HCT116 (cell line): ENCODE results near the gene OR2AP1. TPM values are rescaled to one million over a fixed set of nuclear protein-coding genes. Genes with fewer than 3 reads are reported as not detected.
"Not testable (repeated sequence)": the region's sequence is repeated elsewhere in the genome, so short reads cannot be mapped to it uniquely, and the experiment has no call there.

Experiments
- ATAC-seq: fragments of 200-7000 bp; cut with Tn5 transposase; 2 replicates; pipeline ENCODE4 v1.9.1; 2020; ENCODE audit warnings: mild to moderate bottlenecking, moderate library complexity
- BruUV-seq: library from RNA; stranded (reverse); fragments of 400-500 nt; replicated peaks from 2 replicates; lab custom pipeline; 2021; lab: Mats Ljungman, UMichigan
- CTCF ChIA-PET: fragments of 300-600 bp; sonication (Branson Sonifier 250); formaldehyde crosslinking; loops from one replicate; lab custom pipeline; 2021; ENCODE audit warnings: antibody characterized with exemption; lab: Charles Lee
- POLR2A ChIA-PET: fragments of 300-600, 350-600 bp; sonication (Branson Sonifier 250); formaldehyde crosslinking; loops from one replicate; lab custom pipeline; 2021; ENCODE audit warnings: antibody characterized with exemption; lab: Charles Lee
- RAD21 ChIA-PET, 2 experiments: fragments of 300-600 bp; sonication (Branson Sonifier 250); formaldehyde crosslinking; loops; one replicate each; lab custom pipeline; 2023; ENCODE audit warnings: low total read pairs in 2 of 2; ENCODE audit not compliant: uncharacterized antibody in 2 of 2, unreplicated experiment in 2 of 2, low non-redundant PET in 1 of 2; lab: Charles Lee
- DNase-seq: peaks from one replicate; pipeline ENCODE4 v3.0.0-alpha.2; 2010; ENCODE audit warnings: low read depth, low spot score
- H2AFZ ChIP-seq: fragments of 200-600 bp; shearing (Covaris generic), sonication (generic); 2 replicates; pipeline ENCODE4 v1.6.1; 2017; ENCODE audit warnings: low read depth, mixed run types, mixed read lengths, antibody characterized with exemption, low read length; ENCODE audit not compliant: poor library complexity, severe bottlenecking
- H3K27ac ChIP-seq: 2 replicates; pipeline ENCODE4 v1.5.1; 2012; ENCODE audit warnings: low read depth, low read length
- H3K27me3 ChIP-seq: fragments of 200-600 bp; sonication (generic); 2 replicates; pipeline ENCODE4 v1.6.1; 2016; ENCODE audit warnings: mixed run types, low read length, mixed read lengths; ENCODE audit not compliant: insufficient read depth
- H3K36me3 ChIP-seq, 2 experiments: fragments of 200-500 bp in 1 of 2; fragments of 200-600 bp in 1 of 2; sonication (Bioruptor generic) in 1 of 2; sonication (generic) in 1 of 2; 2 replicates each; pipeline versions ENCODE4 v1.5.1 to v1.6.1; 2014 to 2016; ENCODE audit warnings: low read length in 2 of 2, inconsistent platforms in 1 of 2, mixed read lengths in 1 of 2, mixed run types in 1 of 2; ENCODE audit not compliant: insufficient read depth in 2 of 2, control insufficient read depth in 1 of 2
- H3K4me1 ChIP-seq, 2 experiments: fragments of 200-600 bp in 1 of 2; sonication (generic) in 1 of 2; 2 replicates each; pipeline versions ENCODE4 v1.5.1 to v1.6.1; 2012 to 2017; ENCODE audit warnings: low read length in 2 of 2, inconsistent platforms in 1 of 2, mild to moderate bottlenecking in 1 of 2, mixed read lengths in 1 of 2, mixed run types in 1 of 2, moderate library complexity in 1 of 2; ENCODE audit not compliant: insufficient read depth in 2 of 2, control insufficient read depth in 1 of 2
- H3K4me2 ChIP-seq: fragments of 200-600 bp; sonication (generic); 2 replicates; pipeline ENCODE4 v1.6.1; 2017; ENCODE audit warnings: mixed run types, low read length, mixed read lengths
- H3K4me3 ChIP-seq, 2 experiments: fragments of 200-600 bp in 1 of 2; sonication (generic) in 1 of 2; replicated peaks in 1 of 2; 2 replicates each; pipeline ENCODE4 v1.5.1; 2011 to 2016; ENCODE audit warnings: low read length in 2 of 2, control low read depth in 1 of 2, low read depth in 1 of 2, mild to moderate bottlenecking in 1 of 2, mixed read lengths in 1 of 2, mixed run types in 1 of 2
- H3K79me2 ChIP-seq: fragments of 200-600 bp; sonication (generic); 2 replicates; pipeline ENCODE4 v1.6.1; 2017; ENCODE audit warnings: mild to moderate bottlenecking, mixed run types, low read length, moderate library complexity, mixed read lengths; ENCODE audit not compliant: insufficient read depth
- H3K9ac ChIP-seq: fragments of 200-600 bp; sonication (generic); 2 replicates; pipeline ENCODE4 v1.6.1; 2016; ENCODE audit warnings: low read length, mixed read lengths
- H3K9me2 ChIP-seq: fragments of 200-600 bp; sonication (generic), shearing (Covaris generic); 2 replicates; pipeline ENCODE4 v1.6.1; 2017; ENCODE audit warnings: mixed run types, mild to moderate bottlenecking, moderate library complexity; ENCODE audit not compliant: insufficient read depth
- H3K9me3 ChIP-seq, 2 experiments: fragments of 200-500 bp in 1 of 2; fragments of 200-600 bp in 1 of 2; sonication (Bioruptor generic) in 1 of 2; sonication (generic) in 1 of 2; 2 replicates each; pipeline ENCODE4 v1.6.1; 2014 to 2017; ENCODE audit warnings: low read length in 2 of 2, mixed read lengths in 2 of 2, inconsistent platforms in 1 of 2, low read depth in 1 of 2, mild to moderate bottlenecking in 1 of 2, mixed run types in 1 of 2, moderate library complexity in 1 of 2; ENCODE audit not compliant: control insufficient read depth in 1 of 2, insufficient read depth in 1 of 2
- H4K20me1 ChIP-seq: fragments of 200-600 bp; sonication (generic), shearing (Covaris generic); 2 replicates; pipeline ENCODE4 v1.6.1; 2017; ENCODE audit warnings: mixed run types, mild to moderate bottlenecking, moderate library complexity; ENCODE audit not compliant: insufficient read depth
- CBX3 ChIP-seq: IDR thresholded peaks from 2 replicates; pipeline ENCODE4 v1.6.1; 2012; ENCODE audit warnings: low read depth
- EGR1 ChIP-seq: IDR thresholded peaks from 2 replicates; pipeline ENCODE4 v1.6.1; 2012; ENCODE audit warnings: low read depth
- ELF1 ChIP-seq: IDR thresholded peaks from 2 replicates; pipeline ENCODE4 v1.6.1; 2012; ENCODE audit warnings: low read depth, borderline replicate concordance
- EZH2 ChIP-seq: fragments of 200-600 bp; sonication (generic); IDR thresholded peaks from 2 replicates; pipeline ENCODE4 v1.6.1; 2017; ENCODE audit warnings: antibody characterized with exemption, mixed run types
- EZH2phosphoT487 ChIP-seq: fragments of 200-600 bp; IDR thresholded peaks from 2 replicates; pipeline ENCODE4 v1.6.1; 2018; ENCODE audit warnings: antibody characterized with exemption, borderline replicate concordance
- FOSL1 ChIP-seq: IDR thresholded peaks from 2 replicates; pipeline ENCODE4 v1.6.1; 2012; ENCODE audit warnings: low read depth
- JUND ChIP-seq: IDR thresholded peaks from 2 replicates; pipeline ENCODE4 v1.6.1; 2012
- POLR2A ChIP-seq: IDR thresholded peaks from 2 replicates; pipeline ENCODE4 v1.7.0; 2011; ENCODE audit warnings: borderline replicate concordance; ENCODE audit not compliant: insufficient read depth, insufficient read length; ENCODE audit errors: extremely low read depth
- POLR2AphosphoS5 ChIP-seq: IDR thresholded peaks from 2 replicates; pipeline ENCODE4 v1.6.1; 2011; ENCODE audit warnings: mild to moderate bottlenecking, low read depth, low read length, moderate library complexity
- RAD21 ChIP-seq: IDR thresholded peaks from 2 replicates; pipeline ENCODE4 v1.6.1; 2012; ENCODE audit warnings: low read depth, mild to moderate bottlenecking
- SP1 ChIP-seq: IDR thresholded peaks from 2 replicates; pipeline ENCODE4 v1.6.1; 2012; ENCODE audit warnings: low read depth
- SRF ChIP-seq: IDR thresholded peaks from 2 replicates; pipeline ENCODE4 v1.6.1; 2012; ENCODE audit warnings: low read depth
- TCF7L2 ChIP-seq: IDR thresholded peaks from 2 replicates; pipeline ENCODE4 v1.7.0; 2011; ENCODE audit warnings: borderline replicate concordance, inconsistent platforms; ENCODE audit not compliant: insufficient read depth, insufficient read length; ENCODE audit errors: extremely low read depth
- YY1 ChIP-seq: IDR thresholded peaks from 2 replicates; pipeline ENCODE4 v1.6.1; 2011; ENCODE audit warnings: low read length, low read depth, moderate library complexity, mild to moderate bottlenecking; ENCODE audit not compliant: insufficient replicate concordance; ENCODE audit errors: extremely low read depth
- ZNF274 ChIP-seq: fragments of 200-500 bp; sonication (Bioruptor generic); IDR thresholded peaks from 2 replicates; pipeline ENCODE4 v1.6.1; 2014; ENCODE audit warnings: mild to moderate bottlenecking, low read depth, low read length, inconsistent platforms
- intact Hi-C: fragments of 100-400 bp; cut with micrococcal nuclease; formaldehyde crosslinking; loops from 2 replicates; pipeline ENCODE4 v1.10.0; 2022
- total RNA-seq: library from RNA; stranded (reverse); gene quantifications from one replicate; pipeline ENCODE4 v1.2.1, GENCODE V29; 2021; ENCODE audit not compliant: unreplicated experiment
- TF ChIP-seq, protein P1 (sequence below): IDR thresholded peaks from 2 replicates; pipeline ENCODE4 v1.6.1; 2012
- TF ChIP-seq, protein P2 (sequence below): IDR thresholded peaks from 2 replicates; pipeline ENCODE4 v1.6.1; 2012; ENCODE audit warnings: low read depth
- TF ChIP-seq, protein P3 (sequence below): IDR thresholded peaks from 2 replicates; pipeline ENCODE4 v1.6.1; 2011; ENCODE audit warnings: mild to moderate bottlenecking, low read length, moderate library complexity; ENCODE audit not compliant: insufficient replicate concordance; ENCODE audit errors: extremely low read depth
- TF ChIP-seq, protein P4 (sequence below): IDR thresholded peaks from 2 replicates; pipeline ENCODE4 v1.6.1; 2012

The OR2AP1 gene
- total RNA-seq, 1 experiment from 2014 or later, result not detected

DNA sequence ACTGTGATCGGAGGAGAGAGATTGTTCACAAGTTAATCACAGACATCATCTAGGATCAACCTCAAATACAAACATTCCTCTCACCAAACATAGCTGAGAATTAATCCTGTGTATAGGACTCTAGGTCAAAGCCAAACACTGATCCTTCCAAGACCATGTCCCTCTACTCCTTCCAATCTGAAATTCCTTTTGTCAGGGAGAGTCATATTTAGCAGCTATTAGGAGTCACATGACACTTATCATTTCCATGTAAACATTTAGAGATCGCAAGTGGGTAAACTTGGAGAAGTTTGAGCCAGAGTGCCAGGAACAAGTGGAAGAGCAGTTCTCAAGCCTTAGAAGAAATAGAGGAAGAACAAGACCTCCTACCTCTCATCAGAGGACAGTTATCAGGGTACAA, 13.5 kb downstream of the OR2AP1 start:
- Histone ChIP-seq H3K79me2 (no peaks in the 10 kb centered on the region), H3K36me3 (no peaks in the 10 kb centered on the region), H3K4me2 (no peak overlapping the region), H2AFZ (no peak overlapping the region), H3K9ac (no peak overlapping the region), H3K27me3 (peaks cover 6% of the 10 kb centered on the region), H3K9me3 (no peaks in the 10 kb centered on the region), H3K4me3 (no peak overlapping the region), H3K4me1 (no peaks in the 10 kb centered on the region), H3K27ac (no peak overlapping the region), H4K20me1 (no peaks in the 10 kb centered on the region), H3K9me2 (no peaks in the 10 kb centered on the region)
- TF ChIP-seq, protein P1, sequence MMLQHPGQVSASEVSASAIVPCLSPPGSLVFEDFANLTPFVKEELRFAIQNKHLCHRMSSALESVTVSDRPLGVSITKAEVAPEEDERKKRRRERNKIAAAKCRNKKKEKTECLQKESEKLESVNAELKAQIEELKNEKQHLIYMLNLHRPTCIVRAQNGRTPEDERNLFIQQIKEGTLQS, result no peak
- TF ChIP-seq ELF1 (no peak), RAD21 (no peak), CBX3 (no peak), EGR1 (no peak), SRF (no peak), FOSL1 (no peak), POLR2A (no peak), ZNF274 (no peak), JUND (no peak), YY1 (no peak), TCF7L2 (no peak), SP1 (no peak), EZH2 (no peak), POLR2AphosphoS5 (no peak), EZH2phosphoT487 (no peak)
- TF ChIP-seq, protein P2, sequence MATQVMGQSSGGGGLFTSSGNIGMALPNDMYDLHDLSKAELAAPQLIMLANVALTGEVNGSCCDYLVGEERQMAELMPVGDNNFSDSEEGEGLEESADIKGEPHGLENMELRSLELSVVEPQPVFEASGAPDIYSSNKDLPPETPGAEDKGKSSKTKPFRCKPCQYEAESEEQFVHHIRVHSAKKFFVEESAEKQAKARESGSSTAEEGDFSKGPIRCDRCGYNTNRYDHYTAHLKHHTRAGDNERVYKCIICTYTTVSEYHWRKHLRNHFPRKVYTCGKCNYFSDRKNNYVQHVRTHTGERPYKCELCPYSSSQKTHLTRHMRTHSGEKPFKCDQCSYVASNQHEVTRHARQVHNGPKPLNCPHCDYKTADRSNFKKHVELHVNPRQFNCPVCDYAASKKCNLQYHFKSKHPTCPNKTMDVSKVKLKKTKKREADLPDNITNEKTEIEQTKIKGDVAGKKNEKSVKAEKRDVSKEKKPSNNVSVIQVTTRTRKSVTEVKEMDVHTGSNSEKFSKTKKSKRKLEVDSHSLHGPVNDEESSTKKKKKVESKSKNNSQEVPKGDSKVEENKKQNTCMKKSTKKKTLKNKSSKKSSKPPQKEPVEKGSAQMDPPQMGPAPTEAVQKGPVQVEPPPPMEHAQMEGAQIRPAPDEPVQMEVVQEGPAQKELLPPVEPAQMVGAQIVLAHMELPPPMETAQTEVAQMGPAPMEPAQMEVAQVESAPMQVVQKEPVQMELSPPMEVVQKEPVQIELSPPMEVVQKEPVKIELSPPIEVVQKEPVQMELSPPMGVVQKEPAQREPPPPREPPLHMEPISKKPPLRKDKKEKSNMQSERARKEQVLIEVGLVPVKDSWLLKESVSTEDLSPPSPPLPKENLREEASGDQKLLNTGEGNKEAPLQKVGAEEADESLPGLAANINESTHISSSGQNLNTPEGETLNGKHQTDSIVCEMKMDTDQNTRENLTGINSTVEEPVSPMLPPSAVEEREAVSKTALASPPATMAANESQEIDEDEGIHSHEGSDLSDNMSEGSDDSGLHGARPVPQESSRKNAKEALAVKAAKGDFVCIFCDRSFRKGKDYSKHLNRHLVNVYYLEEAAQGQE, result no peak
- TF ChIP-seq, protein P3, sequence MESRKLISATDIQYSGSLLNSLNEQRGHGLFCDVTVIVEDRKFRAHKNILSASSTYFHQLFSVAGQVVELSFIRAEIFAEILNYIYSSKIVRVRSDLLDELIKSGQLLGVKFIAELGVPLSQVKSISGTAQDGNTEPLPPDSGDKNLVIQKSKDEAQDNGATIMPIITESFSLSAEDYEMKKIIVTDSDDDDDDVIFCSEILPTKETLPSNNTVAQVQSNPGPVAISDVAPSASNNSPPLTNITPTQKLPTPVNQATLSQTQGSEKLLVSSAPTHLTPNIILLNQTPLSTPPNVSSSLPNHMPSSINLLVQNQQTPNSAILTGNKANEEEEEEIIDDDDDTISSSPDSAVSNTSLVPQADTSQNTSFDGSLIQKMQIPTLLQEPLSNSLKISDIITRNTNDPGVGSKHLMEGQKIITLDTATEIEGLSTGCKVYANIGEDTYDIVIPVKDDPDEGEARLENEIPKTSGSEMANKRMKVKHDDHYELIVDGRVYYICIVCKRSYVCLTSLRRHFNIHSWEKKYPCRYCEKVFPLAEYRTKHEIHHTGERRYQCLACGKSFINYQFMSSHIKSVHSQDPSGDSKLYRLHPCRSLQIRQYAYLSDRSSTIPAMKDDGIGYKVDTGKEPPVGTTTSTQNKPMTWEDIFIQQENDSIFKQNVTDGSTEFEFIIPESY, result no peak
- TF ChIP-seq, protein P4, sequence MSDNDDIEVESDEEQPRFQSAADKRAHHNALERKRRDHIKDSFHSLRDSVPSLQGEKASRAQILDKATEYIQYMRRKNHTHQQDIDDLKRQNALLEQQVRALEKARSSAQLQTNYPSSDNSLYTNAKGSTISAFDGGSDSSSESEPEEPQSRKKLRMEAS, result no peak
- ChIA-PET CTCF (no interaction called here), RAD21 (no interaction called here), POLR2A (no interaction called here)
- BruUV-seq, result no TSS peak
- intact Hi-C loops, result no loop called here
- ATAC-seq, result no peak
- no peak for DNase-seq

DNA sequence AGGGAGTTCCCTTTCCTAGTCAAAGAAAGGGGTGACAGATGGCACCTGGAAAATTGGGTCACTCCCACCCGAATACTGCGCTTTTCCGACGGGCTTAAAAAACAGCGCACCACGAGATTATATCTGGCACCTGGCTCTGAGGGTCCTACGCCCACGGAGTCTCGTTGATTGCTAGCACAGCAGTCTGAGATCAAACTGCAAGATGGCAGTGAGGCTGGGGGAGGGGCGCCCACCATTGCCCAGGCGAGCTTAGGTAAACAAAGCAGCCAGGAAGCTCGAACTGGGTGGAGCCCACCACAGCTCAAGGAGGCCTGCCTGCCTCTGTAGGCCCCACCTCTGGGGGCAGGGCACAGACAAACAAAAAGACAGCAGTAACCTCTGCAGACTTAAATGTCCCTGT, 17.9 kb downstream of the OR2AP1 start:
- H3K9me2 ChIP-seq, RAD21 ChIA-PET, H3K9ac ChIP-seq, H3K4me3 ChIP-seq, H3K79me2 ChIP-seq, H3K36me3 ChIP-seq, BruUV-seq, H3K9me3 ChIP-seq, CTCF ChIA-PET, DNase-seq, H2AFZ ChIP-seq, H3K27me3 ChIP-seq, H3K4me1 ChIP-seq, POLR2A ChIA-PET, H3K4me2 ChIP-seq, ATAC-seq, H3K27ac ChIP-seq, H4K20me1 ChIP-seq, intact Hi-C loops: not testable (repeated sequence)
